Activated T-helper 1 cell treated with anti-CD3 and anti-CD28 coated beads, Interleukin-12 subunit alpha, Interleukin-12 subunit beta, Interleukin-2, Interleukin-4 antibody, amounts not matched to agents 30 ng/mL and 10 ng/mL and 1 ng/mL, durations not matched to agents 14 hours and 24 hours and 36 hours (primary cell): ENCODE results near the gene APBA2. TPM values are rescaled to one million over a fixed set of nuclear protein-coding genes. Genes with fewer than 3 reads are reported as not detected.

Experiments
- DNase-seq: peaks from one replicate; pipeline ENCODE4 v3.0.0; 2021; ENCODE audit warnings: low spot score
- H3K27ac Mint-ChIP-seq: one replicate; pipeline ENCODE4 v1.8.0; 2021; ENCODE audit warnings: mild to moderate bottlenecking, mixed read lengths
- H3K27me3 Mint-ChIP-seq: one replicate; pipeline ENCODE4 v1.8.0; 2022; ENCODE audit warnings: mild to moderate bottlenecking, moderate library complexity, mixed read lengths; ENCODE audit not compliant: insufficient read depth
- H3K36me3 Mint-ChIP-seq: one replicate; pipeline ENCODE4 v1.8.0; 2021; ENCODE audit warnings: low read depth, mixed read lengths
- H3K4me1 Mint-ChIP-seq: one replicate; pipeline ENCODE4 v1.8.0; 2021; ENCODE audit warnings: low read depth, mixed read lengths
- H3K4me3 Mint-ChIP-seq: one replicate; pipeline ENCODE4 v1.8.0; 2021; ENCODE audit warnings: mild to moderate bottlenecking, moderate library complexity, mixed read lengths
- H3K9me3 Mint-ChIP-seq: one replicate; pipeline ENCODE4 v1.8.0; 2021; ENCODE audit warnings: mixed read lengths
- intact Hi-C: fragments of 100-400 bp; cut with micrococcal nuclease; formaldehyde crosslinking; loops from one replicate; pipeline ENCODE4 v1.15.1; 2024
- total RNA-seq: library from RNA; stranded (reverse); gene quantifications from 2 replicates; pipeline ENCODE4 v1.2.3, GENCODE V29; 2022

APBA2 gene
- total RNA-seq, 1 donor from 2014 or later = 0.80 TPM

DNA sequence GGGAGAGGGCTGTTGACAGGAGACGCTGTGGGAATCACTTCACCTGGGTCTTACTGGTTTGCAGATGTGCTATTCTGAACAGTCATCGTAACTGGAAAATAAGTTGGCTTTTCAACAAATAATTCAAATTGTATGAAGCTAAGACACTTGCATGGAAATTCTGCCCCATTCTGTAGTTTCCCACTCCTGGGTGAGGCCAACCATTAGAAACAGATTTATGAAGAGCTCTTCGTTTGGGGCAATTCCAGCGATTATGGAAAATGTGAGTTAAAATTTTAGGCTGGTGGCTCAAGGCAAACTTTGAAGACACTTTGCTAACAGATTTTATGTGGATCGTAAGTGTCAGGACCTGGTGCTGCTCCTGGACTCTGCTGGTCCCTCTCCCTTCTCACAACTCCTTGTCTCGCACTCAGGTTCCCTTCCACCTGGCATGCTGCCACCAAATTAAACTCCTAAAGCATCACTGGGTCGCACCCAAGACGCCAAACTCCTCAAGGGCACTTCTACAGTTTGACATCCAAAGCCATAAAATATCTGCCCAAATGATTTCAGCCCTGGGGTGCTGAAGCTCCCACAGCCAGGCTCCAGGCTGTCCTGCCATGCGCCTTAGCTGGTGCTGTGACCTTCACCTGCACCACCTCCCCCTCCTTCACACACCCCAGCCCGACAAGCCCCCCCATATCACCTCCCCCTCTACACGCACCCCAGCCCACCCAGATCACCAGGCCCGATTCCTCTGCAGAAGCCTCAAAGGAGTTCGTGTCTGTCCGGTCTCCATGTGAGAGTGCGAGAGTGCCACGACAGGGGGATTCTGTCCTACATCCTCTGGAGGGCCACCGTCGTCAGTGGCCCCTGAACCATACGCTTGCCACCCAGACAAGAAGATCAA lies 245.4 kb downstream of the APBA2 start:
- Mint-ChIP-seq H3K27me3 (no peaks in the 10 kb centered on the region), H3K36me3 (no peaks in the 10 kb centered on the region), H3K4me1 (no peaks in the 10 kb centered on the region), H3K9me3 (no peaks in the 10 kb centered on the region), H3K4me3 (no peak overlapping the region), H3K27ac (peak overlapping the region; percentile 31)
- no peak for DNase-seq
- intact Hi-C loops = no loop called here

GRCh38 chr15:29131840-29132420 lies 246.2 kb downstream of the APBA2 start:
- no peak overlapping the region for H3K4me3 Mint-ChIP-seq
- no peaks in the 10 kb centered on the region for H3K4me1 Mint-ChIP-seq
- no peaks in the 10 kb centered on the region for H3K9me3 Mint-ChIP-seq
- DNase-seq = no peak
- no peaks in the 10 kb centered on the region for H3K27me3 Mint-ChIP-seq
- H3K36me3 Mint-ChIP-seq = no peaks in the 10 kb centered on the region
- intact Hi-C loops = no loop called here
- no peak overlapping the region for H3K27ac Mint-ChIP-seq

GRCh38 chr15:29132735-29133181 lies 247.0 kb downstream of the APBA2 start:
- Mint-ChIP-seq H3K36me3 (no peaks in the 10 kb centered on the region), H3K27me3 (no peaks in the 10 kb centered on the region), H3K9me3 (no peaks in the 10 kb centered on the region), H3K4me1 (no peaks in the 10 kb centered on the region), H3K27ac (no peak overlapping the region), H3K4me3 (no peak overlapping the region)
- no peak for DNase-seq
- intact Hi-C loops = no loop called here

DNA sequence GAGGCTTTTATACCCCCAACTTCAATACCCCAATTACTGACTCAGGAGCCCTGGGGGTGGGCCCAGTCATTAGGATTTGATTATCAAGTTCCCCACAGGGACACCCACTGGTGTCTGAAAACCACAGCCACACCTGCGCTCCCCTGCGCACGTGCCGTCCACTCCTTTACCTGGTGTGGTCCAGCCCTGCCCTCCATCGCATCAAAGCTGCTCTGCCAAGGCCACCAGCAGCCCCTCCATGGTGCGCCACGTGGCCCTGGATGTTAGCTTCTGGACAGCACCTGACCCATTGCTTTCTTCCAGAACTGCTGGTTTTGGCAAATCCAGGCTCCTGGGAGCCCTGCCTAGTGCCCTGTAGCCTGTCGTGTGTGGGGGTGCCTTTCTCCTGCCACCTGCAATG lies 247.5 kb downstream of the APBA2 start:
- intact Hi-C loops = no loop called here
- no peaks in the 10 kb centered on the region for H3K36me3 Mint-ChIP-seq

GRCh38 chr15:29133791-29134190 lies 248.0 kb downstream of the APBA2 start:
- no peaks in the 10 kb centered on the region for H3K9me3 Mint-ChIP-seq
- no peaks in the 10 kb centered on the region for H3K36me3 Mint-ChIP-seq
- no peak for DNase-seq
- no peak overlapping the region for H3K4me3 Mint-ChIP-seq
- H3K27me3 Mint-ChIP-seq = no peaks in the 10 kb centered on the region
- no peaks in the 10 kb centered on the region for H3K4me1 Mint-ChIP-seq
- H3K27ac Mint-ChIP-seq = no peak overlapping the region
- intact Hi-C loops = no loop called here

More for the DNA sequence above, 247.5 kb downstream of the APBA2 start:
- no peaks in the 10 kb centered on the region for H3K9me3 Mint-ChIP-seq
- no peak overlapping the region for H3K4me3 Mint-ChIP-seq
- no peak for DNase-seq
- H3K27ac Mint-ChIP-seq = no peak overlapping the region
- no peaks in the 10 kb centered on the region for H3K27me3 Mint-ChIP-seq
- H3K4me1 Mint-ChIP-seq = no peaks in the 10 kb centered on the region

DNA sequence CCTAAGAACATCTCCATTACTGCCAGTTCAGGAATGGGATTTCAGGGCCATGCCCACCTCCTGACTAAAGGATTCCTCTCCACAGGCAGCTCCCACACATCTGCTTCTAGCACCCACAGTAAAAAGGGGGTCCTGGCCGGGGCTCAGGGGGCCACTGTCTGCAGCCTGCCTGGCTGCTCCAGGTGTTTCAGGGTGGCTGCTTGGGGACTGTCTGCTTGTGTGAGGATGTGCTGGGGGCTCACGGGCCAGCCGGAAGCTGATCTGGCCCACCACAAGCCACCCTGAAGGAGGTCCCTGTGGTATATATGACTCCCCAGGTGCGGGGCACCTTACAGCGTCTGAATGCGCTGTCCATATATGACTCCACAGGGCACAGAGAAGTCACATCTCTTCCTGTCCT lies 248.5 kb downstream of the APBA2 start:
- H3K9me3 Mint-ChIP-seq = no peaks in the 10 kb centered on the region
- no peaks in the 10 kb centered on the region for H3K36me3 Mint-ChIP-seq
- no peak for DNase-seq
- intact Hi-C loops = no loop called here
- H3K4me1 Mint-ChIP-seq = no peaks in the 10 kb centered on the region
- no peak overlapping the region for H3K4me3 Mint-ChIP-seq
- H3K27ac Mint-ChIP-seq = no peak overlapping the region
- no peaks in the 10 kb centered on the region for H3K27me3 Mint-ChIP-seq

DNA sequence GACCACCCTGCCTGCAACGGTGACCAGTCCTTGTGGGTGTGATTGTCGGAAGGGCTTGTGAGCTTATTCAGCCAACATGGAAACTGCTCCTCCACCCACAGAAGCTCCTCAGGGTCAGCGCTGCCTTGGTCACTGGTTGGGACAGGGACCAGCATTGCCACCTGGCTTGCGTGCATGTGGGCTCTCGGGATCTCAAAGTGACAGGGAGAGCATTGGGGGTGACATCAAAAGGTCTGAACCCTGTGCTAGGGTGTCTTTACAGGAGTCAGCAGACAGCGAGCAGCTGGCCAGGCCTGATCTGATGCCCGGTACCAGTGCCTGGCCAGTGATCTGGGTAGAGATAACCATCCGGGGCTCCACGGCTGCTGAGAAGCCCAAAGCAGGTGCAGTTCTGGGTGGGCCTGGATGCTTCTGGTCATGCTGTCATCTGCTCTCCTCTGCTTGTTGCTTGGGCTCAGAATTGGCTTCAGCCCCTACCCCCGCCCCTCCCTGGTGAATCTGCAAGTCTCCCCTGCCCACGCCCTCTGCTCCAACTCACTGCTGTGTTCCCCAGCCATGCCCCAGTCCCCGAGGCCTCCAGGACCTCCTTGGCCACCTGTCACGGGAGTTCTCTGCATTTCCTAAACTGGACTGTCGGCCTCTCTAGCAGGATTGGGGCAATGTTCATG lies 249.0 kb downstream of the APBA2 start:
- Mint-ChIP-seq H3K4me3 (no peak overlapping the region), H3K27me3 (no peaks in the 10 kb centered on the region), H3K9me3 (no peaks in the 10 kb centered on the region), H3K27ac (no peak overlapping the region), H3K36me3 (no peaks in the 10 kb centered on the region), H3K4me1 (peaks cover 1% of the 10 kb centered on the region)
- DNase-seq = no peak
- intact Hi-C loops = no loop called here

DNA sequence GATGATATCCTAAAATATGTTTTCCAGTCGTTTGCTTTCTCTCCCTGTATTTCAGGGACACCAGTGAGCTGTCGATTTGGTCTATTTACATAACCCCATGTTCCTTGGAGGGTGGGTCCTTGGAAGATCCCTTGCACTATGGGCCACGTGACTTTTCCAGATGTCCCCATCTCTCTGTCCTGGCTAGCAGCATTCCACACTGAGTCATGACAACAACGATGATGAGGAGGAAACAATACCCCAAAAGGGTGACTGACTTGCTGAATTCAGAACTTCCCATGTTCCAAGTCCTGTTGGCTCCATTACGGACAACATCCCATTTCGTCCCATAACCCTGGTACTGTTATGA lies 249.5 kb downstream of the APBA2 start:
- no peak for DNase-seq
- Mint-ChIP-seq H3K4me1 (peaks cover 6% of the 10 kb centered on the region), H3K9me3 (no peaks in the 10 kb centered on the region), H3K36me3 (no peaks in the 10 kb centered on the region), H3K4me3 (no peak overlapping the region), H3K27me3 (peaks cover 2% of the 10 kb centered on the region), H3K27ac (no peak overlapping the region)
- intact Hi-C loops = no loop called here

DNA sequence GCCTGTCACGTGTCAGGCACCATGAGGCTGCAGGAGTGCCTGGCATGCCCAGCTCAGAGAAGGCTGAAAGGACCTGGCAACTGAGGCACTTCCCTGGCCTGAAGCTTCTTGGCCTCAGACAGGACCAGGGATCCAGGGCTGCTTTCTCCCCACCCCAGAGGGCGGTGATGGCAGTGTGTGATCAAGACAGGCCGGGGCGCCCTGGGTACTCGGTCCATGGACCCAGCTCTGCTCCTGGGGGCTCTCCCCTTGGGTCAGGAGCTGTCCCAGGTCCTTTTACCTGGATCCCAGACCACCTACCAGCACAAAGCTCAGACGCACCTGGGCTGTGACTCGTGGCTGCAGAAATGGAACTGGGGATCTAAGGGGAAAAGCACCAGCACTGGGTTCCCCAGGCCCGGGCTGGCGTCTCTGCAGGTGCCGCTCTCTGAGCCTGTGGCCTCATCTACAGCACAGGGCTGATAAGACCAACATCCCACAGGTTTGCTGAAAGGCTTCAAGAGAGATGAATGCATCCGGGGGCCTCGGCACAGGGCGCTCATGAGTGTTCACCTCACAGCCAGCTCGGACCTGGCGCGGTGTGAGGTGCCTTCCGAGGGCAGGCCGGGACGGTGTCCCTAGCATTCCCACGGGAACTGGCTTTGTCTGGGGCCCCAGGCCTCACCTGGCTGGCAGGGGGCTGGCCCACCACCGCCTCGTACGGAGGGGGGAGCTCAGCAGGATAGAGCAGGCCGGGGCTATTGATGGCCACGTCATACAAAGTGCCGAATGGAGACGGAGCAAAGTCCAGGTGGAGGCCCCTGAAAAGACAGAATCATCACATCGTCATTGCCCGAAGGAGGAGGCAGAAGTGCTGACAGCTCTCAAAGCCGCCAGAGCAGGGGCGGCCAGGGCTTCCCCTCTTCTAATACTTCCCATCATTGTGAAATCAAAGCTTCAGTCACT lies 250.2 kb downstream of the APBA2 start:
- H3K27ac Mint-ChIP-seq = no peak overlapping the region
- intact Hi-C loops = no loop called here
- no peaks in the 10 kb centered on the region for H3K36me3 Mint-ChIP-seq
- H3K4me3 Mint-ChIP-seq = no peak overlapping the region
- H3K9me3 Mint-ChIP-seq = no peaks in the 10 kb centered on the region
- H3K27me3 Mint-ChIP-seq = peaks cover 5% of the 10 kb centered on the region
- DNase-seq = no peak
- H3K4me1 Mint-ChIP-seq = peaks cover 6% of the 10 kb centered on the region

GRCh38 chr15:29138260-29138659 lies 252.5 kb downstream of the APBA2 start:
- H3K27me3 Mint-ChIP-seq = peaks cover 7% of the 10 kb centered on the region
- no peaks in the 10 kb centered on the region for H3K9me3 Mint-ChIP-seq
- peaks cover 6% of the 10 kb centered on the region for H3K4me1 Mint-ChIP-seq
- no peak for DNase-seq
- intact Hi-C loops = no loop called here
- H3K27ac Mint-ChIP-seq = no peak overlapping the region
- no peaks in the 10 kb centered on the region for H3K36me3 Mint-ChIP-seq
- H3K4me3 Mint-ChIP-seq = no peak overlapping the region

DNA sequence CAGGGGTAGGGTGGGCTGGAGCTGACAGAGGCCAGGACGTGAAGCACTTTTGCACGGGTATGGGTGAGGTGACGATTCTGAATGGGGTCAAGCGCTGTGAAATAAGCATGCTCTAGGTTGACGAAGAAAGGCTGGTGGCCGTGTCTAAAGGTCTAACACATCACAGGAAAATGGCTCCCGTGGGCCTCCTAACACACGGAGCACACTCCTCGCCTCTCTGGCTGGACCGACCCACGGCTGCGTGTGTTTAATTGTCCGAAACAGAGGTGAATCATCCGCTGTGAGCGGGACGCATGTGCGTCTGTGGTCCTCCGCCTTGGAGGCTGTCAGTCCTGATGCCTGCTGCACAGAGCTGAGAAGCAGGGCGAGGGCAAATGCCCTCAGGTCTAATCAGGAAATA lies 253.3 kb downstream of the APBA2 start:
- H3K9me3 Mint-ChIP-seq = no peaks in the 10 kb centered on the region
- no peak overlapping the region for H3K4me3 Mint-ChIP-seq
- intact Hi-C loops = no loop called here
- H3K36me3 Mint-ChIP-seq = no peaks in the 10 kb centered on the region
- H3K27me3 Mint-ChIP-seq = peaks cover 8% of the 10 kb centered on the region
- DNase-seq = no peak
- peaks cover 6% of the 10 kb centered on the region for H3K4me1 Mint-ChIP-seq
- no peak overlapping the region for H3K27ac Mint-ChIP-seq

- no peaks in the 10 kb centered on the region for H3K9me3 Mint-ChIP-seq
- intact Hi-C loops = no loop called here
- H3K4me1 Mint-ChIP-seq = peaks cover 6% of the 10 kb centered on the region
- peaks cover 10% of the 10 kb centered on the region for H3K27me3 Mint-ChIP-seq
- no peak overlapping the region for H3K4me3 Mint-ChIP-seq
- H3K27ac Mint-ChIP-seq = no peak overlapping the region
- no peaks in the 10 kb centered on the region for H3K36me3 Mint-ChIP-seq
- peak; percentile 27 for DNase-seq
Measured at GRCh38 chr15:29139540-29140459, 254.0 kb downstream of the APBA2 start.
